OCI-M2 (cell line): Measurements from ENCODE around the gene CEMP1.

Source experiments
- DNase-seq: peaks from one replicate; lab custom pipeline; 2025; ENCODE audit not compliant: unreplicated experiment; lab: John Stamatoyannopoulos, UW

The CEMP1 gene

GRCh38 chr16:2486645-2487516 lies 44.3 kb downstream of the CEMP1 start:
- DNase-seq, result no peak

- no peak for DNase-seq
Measured at GRCh38 chr16:2485811-2486507, 45.2 kb downstream of the CEMP1 start.

- no peak for DNase-seq
Measured at GRCh38 chr16:2484898-2485508, 46.2 kb downstream of the CEMP1 start.

GRCh38 chr16:2483939-2484897 lies 47.0 kb downstream of the CEMP1 start:
- DNase-seq, result no peak

GRCh38 chr16:2482708-2483534 lies 48.3 kb downstream of the CEMP1 start:
- no peak for DNase-seq

- DNase-seq, result no peak
Measured at GRCh38 chr16:2482249-2482648, 49.0 kb downstream of the CEMP1 start.

- DNase-seq, result no peak
Measured at GRCh38 chr16:2481676-2482075, 49.5 kb downstream of the CEMP1 start.

GRCh38 chr16:2480948-2481347 lies 50.3 kb downstream of the CEMP1 start:
- DNase-seq, result no peak
